ENCODE data around the gene AK4.

GRCh38 chr1:65108025-65108642 is 39.9 kb upstream of the AK4 start:
- no peak for TF ChIP-seq POLR2A (IDR thresholded peaks at IDR 0.05; ENCODE audit: low read length)
- TF ChIP-seq GATA1 (IDR thresholded peaks at IDR 0.05; ENCODE audit: low read depth, low read length), result no peak
